OCI-LY7 (cell line): ENCODE data around the gene NTM.

Experiments
- CTCF ChIP-seq: fragments of 200-600 bp; sonication (generic); conservative IDR thresholded peaks from 2 replicates; pipeline ENCODE4 v1.5.1; 2014; ENCODE audit warnings: mild to moderate bottlenecking, antibody characterized with exemption, low read length, moderate library complexity, mixed read lengths
- EZH2phosphoT487 ChIP-seq: fragments of 200-600 bp; sonication (generic); IDR thresholded peaks from 2 replicates; pipeline ENCODE4 v1.6.1; 2018; ENCODE audit warnings: low read depth, borderline replicate concordance, mild to moderate bottlenecking, mixed run types, antibody characterized with exemption, low read length, moderate library complexity, mixed read lengths

GRCh38 chr11:131601586-131601985 is 231.2 kb downstream of the NTM start:
- TF ChIP-seq CTCF, result no peak
- no peak for TF ChIP-seq EZH2phosphoT487
